NCI-H748 (cell line): ENCODE results near the gene HSPBAP1.
"Not testable (repeated sequence)": the region's sequence is repeated elsewhere in the genome, so short reads cannot be mapped to it uniquely, and the experiment has no call there.

Experiments
- DNase-seq: peaks from one replicate; lab custom pipeline; 2025; ENCODE audit not compliant: unreplicated experiment; lab: John Stamatoyannopoulos, UW

Gene HSPBAP1

GRCh38 chr3:122742234-122742633 lies 51.4 kb downstream of the HSPBAP1 start:
- DNase-seq, result no peak

- no peak for DNase-seq
These were observed 54.5 kb downstream of the HSPBAP1 start for GRCh38 chr3:122739172-122739571.

GRCh38 chr3:122732682-122733525 lies 60.7 kb downstream of the HSPBAP1 start:
- not testable (repeated sequence) for DNase-seq

- DNase-seq, result no peak
These were observed 63.4 kb downstream of the HSPBAP1 start for GRCh38 chr3:122730240-122730639.

GRCh38 chr3:122728756-122729514 lies 64.7 kb downstream of the HSPBAP1 start:
- no peak for DNase-seq

- no peak for DNase-seq
These were observed 65.4 kb downstream of the HSPBAP1 start for GRCh38 chr3:122728186-122728585.

- no peak for DNase-seq
These were observed 65.9 kb downstream of the HSPBAP1 start for GRCh38 chr3:122727766-122728165.

GRCh38 chr3:122727294-122727693 lies 66.3 kb downstream of the HSPBAP1 start:
- no peak for DNase-seq

GRCh38 chr3:122725106-122725505 lies 68.5 kb downstream of the HSPBAP1 start:
- DNase-seq, result no peak

GRCh38 chr3:122719273-122719921 lies 74.2 kb downstream of the HSPBAP1 start:
- DNase-seq, result no peak

GRCh38 chr3:122716667-122717066 lies 77.0 kb downstream of the HSPBAP1 start:
- no peak for DNase-seq

- DNase-seq, result no peak
These were observed 79.4 kb downstream of the HSPBAP1 start for GRCh38 chr3:122714273-122714672.

- DNase-seq, result not testable (repeated sequence)
These were observed 82.9 kb downstream of the HSPBAP1 start for GRCh38 chr3:122710616-122711251.

GRCh38 chr3:122705379-122705778 lies 88.3 kb downstream of the HSPBAP1 start:
- DNase-seq, result no peak

GRCh38 chr3:122700193-122700592 lies 93.4 kb downstream of the HSPBAP1 start:
- DNase-seq, result no peak

- no peak for DNase-seq
These were observed 95.5 kb downstream of the HSPBAP1 start for GRCh38 chr3:122697952-122698620.

GRCh38 chr3:122695927-122696561 lies 97.6 kb downstream of the HSPBAP1 start:
- DNase-seq, result no peak

- DNase-seq, result no peak
These were observed 98.7 kb downstream of the HSPBAP1 start for GRCh38 chr3:122694966-122695365.

- DNase-seq, result no peak
These were observed 101.0 kb downstream of the HSPBAP1 start for GRCh38 chr3:122692674-122693073.

GRCh38 chr3:122691195-122691594 lies 102.4 kb downstream of the HSPBAP1 start:
- DNase-seq, result no peak
